H9 (cell line): ENCODE data around the gene KIF6. TPM values are rescaled to one million over a fixed set of nuclear protein-coding genes. Genes with fewer than 3 reads are reported as not detected.

ENCODE experiments used
- DNase-seq: peaks from one replicate; pipeline ENCODE4 v3.0.0-alpha.2; 2017
- H2AFZ ChIP-seq: one replicate; pipeline ENCODE4 v1.6.1; 2013; ENCODE audit warnings: mild to moderate bottlenecking, low read length, control low read depth, moderate library complexity
- H2AK5ac ChIP-seq: 2 replicates; pipeline ENCODE4 v1.6.1; 2013; ENCODE audit warnings: low read length, control low read depth, mixed read lengths; ENCODE audit not compliant: insufficient read length
- H2BK120ac ChIP-seq: one replicate; pipeline ENCODE4 v1.6.1; 2013; ENCODE audit warnings: low read depth, mild to moderate bottlenecking, low read length, control low read depth, inconsistent platforms; ENCODE audit not compliant: poor library complexity, severe bottlenecking
- H2BK12ac ChIP-seq: 2 replicates; pipeline ENCODE4 v1.6.1; 2013; ENCODE audit warnings: low read length, control low read depth, mixed read lengths, low read depth; ENCODE audit not compliant: insufficient read length
- H2BK15ac ChIP-seq: 2 replicates; pipeline ENCODE4 v1.6.1; 2013; ENCODE audit warnings: low read depth, low read length, control low read depth
- H2BK20ac ChIP-seq: one replicate; pipeline ENCODE4 v1.6.1; 2013; ENCODE audit warnings: low read depth, mild to moderate bottlenecking, low read length, control low read depth, inconsistent platforms; ENCODE audit not compliant: poor library complexity, severe bottlenecking
- H2BK5ac ChIP-seq: 2 replicates; pipeline ENCODE4 v1.6.1; 2013; ENCODE audit warnings: low read length, control low read depth, mixed read lengths; ENCODE audit not compliant: insufficient read length
- H3K14ac ChIP-seq: 2 replicates; pipeline ENCODE4 v1.6.1; 2013; ENCODE audit warnings: low read length, control low read depth; ENCODE audit not compliant: insufficient read depth
- H3K18ac ChIP-seq: 2 replicates; pipeline ENCODE4 v1.6.1; 2013; ENCODE audit warnings: low read depth, mild to moderate bottlenecking, mixed read lengths, low read length, control low read depth; ENCODE audit not compliant: insufficient read length
- H3K23ac ChIP-seq: 2 replicates; pipeline ENCODE4 v1.6.1; 2013; ENCODE audit warnings: low read length, control low read depth, mixed read lengths, low read depth; ENCODE audit not compliant: insufficient read length
- H3K23me2 ChIP-seq: 2 replicates; pipeline ENCODE4 v1.6.1; 2013; ENCODE audit warnings: low read depth, mild to moderate bottlenecking, mixed read lengths, low read length, control low read depth; ENCODE audit not compliant: insufficient read length, poor library complexity, severe bottlenecking
- H3K27ac ChIP-seq: 2 replicates; pipeline ENCODE4 v1.5.1; 2013; ENCODE audit warnings: low read length, control low read depth, mixed read lengths, low read depth; ENCODE audit not compliant: insufficient read length
- H3K27me3 ChIP-seq: 2 replicates; pipeline ENCODE4 v1.6.1; 2013; ENCODE audit warnings: low read length, control low read depth, inconsistent platforms; ENCODE audit not compliant: insufficient read depth
- H3K4ac ChIP-seq: 2 replicates; pipeline ENCODE4 v1.6.1; 2013; ENCODE audit warnings: low read depth, mild to moderate bottlenecking, control low read depth, inconsistent platforms, low read length, moderate library complexity
- H3K4me1 ChIP-seq: 2 replicates; pipeline ENCODE4 v1.6.1; 2013; ENCODE audit warnings: low read length, control low read depth, inconsistent platforms; ENCODE audit not compliant: insufficient read depth
- H3K4me2 ChIP-seq: 2 replicates; pipeline ENCODE4 v1.6.1; 2013; ENCODE audit warnings: low read length, control low read depth, mixed read lengths; ENCODE audit not compliant: insufficient read length, insufficient read depth
- H3K56ac ChIP-seq: 2 replicates; pipeline ENCODE4 v1.6.1; 2013; ENCODE audit warnings: low read depth, mild to moderate bottlenecking, mixed read lengths, low read length, control low read depth; ENCODE audit not compliant: insufficient read length
- H3K79me1 ChIP-seq: 2 replicates; pipeline ENCODE4 v1.6.1; 2013; ENCODE audit warnings: low read depth, mild to moderate bottlenecking, moderate library complexity, low read length, control low read depth, inconsistent platforms; ENCODE audit not compliant: insufficient read depth, poor library complexity, severe bottlenecking
- H3K79me2 ChIP-seq: 2 replicates; pipeline ENCODE4 v1.6.1; 2013; ENCODE audit warnings: low read length, control low read depth, inconsistent platforms; ENCODE audit not compliant: insufficient read depth
- H3K9ac ChIP-seq: 2 replicates; pipeline ENCODE4 v1.6.1; 2013; ENCODE audit warnings: low read length, control low read depth, mixed read lengths; ENCODE audit not compliant: insufficient read length; ENCODE audit errors: extremely low read depth
- H3K9me3 ChIP-seq: one replicate; pipeline ENCODE4 v1.6.1; 2013; ENCODE audit warnings: low read depth, low read length, inconsistent platforms; ENCODE audit not compliant: control insufficient read depth
- H3T11ph ChIP-seq: one replicate; pipeline ENCODE4 v1.6.1; 2013; ENCODE audit warnings: mild to moderate bottlenecking, low read length, control low read depth, inconsistent platforms
- H4K20me1 ChIP-seq: one replicate; pipeline ENCODE4 v1.6.1; 2013; ENCODE audit not compliant: control insufficient read depth, insufficient read length, insufficient read depth
- H4K5ac ChIP-seq: 2 replicates; pipeline ENCODE4 v1.6.1; 2013; ENCODE audit warnings: low read depth, mild to moderate bottlenecking, mixed read lengths, low read length, control low read depth; ENCODE audit not compliant: insufficient read length
- H4K8ac ChIP-seq: replicated peaks from 2 replicates; pipeline ENCODE4 v1.6.1; 2013; ENCODE audit warnings: low read length, control low read depth, mixed read lengths, low read depth; ENCODE audit not compliant: insufficient read length
- H4K91ac ChIP-seq: 2 replicates; pipeline ENCODE4 v1.6.1; 2013; ENCODE audit warnings: low read depth, mild to moderate bottlenecking, moderate library complexity, mixed read lengths, low read length, control low read depth; ENCODE audit not compliant: insufficient read length
- H3K27ac Mint-ChIP-seq, 3 experiments: 2 replicates in 2 of 3; 3 replicates in 1 of 3; pipeline ENCODE4 v1.8.0; 2020 to 2021; ENCODE audit warnings: mixed read lengths in 3 of 3, mild to moderate bottlenecking in 1 of 3, moderate library complexity in 1 of 3
- H3K27me3 Mint-ChIP-seq: 2 replicates; pipeline ENCODE4 v1.8.0; 2021; ENCODE audit warnings: low read depth, mild to moderate bottlenecking, moderate library complexity, mixed read lengths
- H3K36me3 Mint-ChIP-seq, 3 experiments: 2 replicates in 2 of 3; 3 replicates in 1 of 3; pipeline ENCODE4 v1.8.0; 2020 to 2021; ENCODE audit warnings: low read depth in 3 of 3, mixed read lengths in 3 of 3; ENCODE audit not compliant: insufficient read depth in 1 of 3
- H3K4me1 Mint-ChIP-seq, 2 experiments: 2 replicates each; pipeline ENCODE4 v1.8.0; 2020; ENCODE audit warnings: mixed read lengths in 2 of 2
- H3K4me3 Mint-ChIP-seq, 2 experiments: 2 replicates in 1 of 2; 3 replicates in 1 of 2; pipeline ENCODE4 v1.8.0; 2020 to 2021; ENCODE audit warnings: mild to moderate bottlenecking in 2 of 2, mixed read lengths in 2 of 2, moderate library complexity in 1 of 2
- H3K9me3 Mint-ChIP-seq, 2 experiments: 2 replicates in 1 of 2; 3 replicates in 1 of 2; pipeline ENCODE4 v1.8.0; 2020; ENCODE audit warnings: mild to moderate bottlenecking in 2 of 2, mixed read lengths in 2 of 2, moderate library complexity in 1 of 2
- CTCF ChIP-seq: fragments of 200-600 bp; sonication (generic); conservative IDR thresholded peaks from 3 replicates; pipeline ENCODE4 v1.8.0; 2021; ENCODE audit warnings: antibody characterized with exemption, mild to moderate bottlenecking
- WGBS: extraction: QIAGEN DNeasy Blood & Tissue Kit; methylation state at CpG from one replicate; pipeline ENCODE4 v1.1.7; 2013; ENCODE audit warnings: missing lambda C conversion rate, low lambda C conversion rate, mixed read lengths; ENCODE audit not compliant: insufficient read length; ENCODE audit errors: extremely low coverage; 5-methylcytosine and 5-hydroxymethylcytosine counted together
- total RNA-seq: library from RNA; stranded (reverse); gene quantifications from 2 replicates; pipeline ENCODE4 v1.2.1, GENCODE V29; 2021

The KIF6 gene
- total RNA-seq, 1 experiment from 2014 or later: 0.63 TPM

- H3K4me1 ChIP-seq: peaks cover 3% of the 10 kb centered on the region; the same call in 1 of the 2 replicates
- H3K79me2 ChIP-seq: no peaks in the 10 kb centered on the region
- H3K4me2 ChIP-seq: no peak overlapping the region
- no peak overlapping the region for H3K56ac ChIP-seq
- H2BK120ac ChIP-seq: no peak overlapping the region
- H2BK20ac ChIP-seq: no peak overlapping the region
- H3K9me3 ChIP-seq: no peaks in the 10 kb centered on the region
- H3K27ac ChIP-seq: no peak overlapping the region
- peak; percentile 62 for DNase-seq
- no peak for TF ChIP-seq CTCF
- Mint-ChIP-seq H3K36me3 (no peaks in the 10 kb centered on the region), H3K27ac (no peak overlapping the region), H3K4me3 (no peak overlapping the region), H3K27me3 (no peaks in the 10 kb centered on the region; the same call in 1 of the 2 replicates), H3K4me1 (peaks cover 19 to 24% of the 10 kb centered on the region in 2 experiments), H3K9me3 (0 out of 5 replicates have a peak, but pooled peaks cover 0 to 4% of the 10 kb centered on the region in 2 experiments)
- no peak overlapping the region for H2BK5ac ChIP-seq
- no peak overlapping the region for H4K91ac ChIP-seq
- no peaks in the 10 kb centered on the region for H4K20me1 ChIP-seq
- no peak overlapping the region for H2BK12ac ChIP-seq
- no peak overlapping the region for H2BK15ac ChIP-seq
- H3K27me3 ChIP-seq: no peaks in the 10 kb centered on the region
- no CpG with 5 or more reads among the region's 11 CpGs for WGBS
- no peak overlapping the region for H3K14ac ChIP-seq
- no peak overlapping the region for H4K8ac ChIP-seq
- H3K4ac ChIP-seq: no peak overlapping the region
- no peak overlapping the region for H4K5ac ChIP-seq
- no peak overlapping the region for H3K18ac ChIP-seq
- no peak overlapping the region for H2AK5ac ChIP-seq
- no peak overlapping the region for H3K23ac ChIP-seq
- no peak overlapping the region for H2AFZ ChIP-seq
- no peak overlapping the region for H3K9ac ChIP-seq
- no peak overlapping the region for H3T11ph ChIP-seq
- H3K79me1 ChIP-seq: no peaks in the 10 kb centered on the region
- no peaks in the 10 kb centered on the region for H3K23me2 ChIP-seq
These were observed 294.2 kb downstream of the KIF6 start for GRCh38 chr6:39430871-39431523.
